Right lobe of liver (tissue), 4 donors: Measurements from ENCODE around the gene EYA3.

ENCODE experiments used
- POLR2A ChIP-seq: fragments of 450-650 bp; IDR thresholded peaks from one replicate; pipeline ENCODE4 v1.6.1; 2017; ENCODE audit warnings: antibody characterized with exemption, mild to moderate bottlenecking
- TF ChIP-seq, protein P1 (sequence below), 4 donors: fragments of 200-600 bp in 3 of 4; fragments of 450-650 bp in 1 of 4; IDR thresholded peaks; one replicate each; pipeline versions ENCODE4 v1.5.1 to v1.8.0; 2016 to 2022; ENCODE audit warnings: antibody characterized with exemption in 4 of 4, mild to moderate bottlenecking in 2 of 4
- donor health status: DM: no; HTN: no; CAD: no.
- donor health status: DM: no; HTN: no; CAD: no.
- donor health status: DM: no; HTN: yes; CAD: no.

DNA sequence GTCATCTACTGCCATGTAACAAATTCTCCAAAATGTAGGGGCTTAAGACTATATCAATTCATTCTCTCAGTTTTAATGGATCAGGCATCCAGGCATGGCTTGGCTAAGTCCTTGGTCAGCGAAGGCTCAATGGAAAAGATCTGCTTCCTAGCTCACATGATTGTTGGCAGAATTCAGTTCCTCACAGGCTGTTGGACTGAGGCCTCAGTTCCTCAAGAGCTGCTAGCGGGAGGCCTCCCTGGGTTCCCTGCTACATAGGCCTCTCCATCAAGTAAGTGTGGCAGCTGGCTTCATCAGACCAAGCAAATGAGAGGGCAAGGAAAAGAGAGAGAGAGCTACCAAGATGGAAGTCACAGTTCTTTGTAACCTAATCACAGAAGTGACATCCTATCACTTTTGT lies 19.6 kb upstream of the EYA3 start:
- TF ChIP-seq, protein P1, sequence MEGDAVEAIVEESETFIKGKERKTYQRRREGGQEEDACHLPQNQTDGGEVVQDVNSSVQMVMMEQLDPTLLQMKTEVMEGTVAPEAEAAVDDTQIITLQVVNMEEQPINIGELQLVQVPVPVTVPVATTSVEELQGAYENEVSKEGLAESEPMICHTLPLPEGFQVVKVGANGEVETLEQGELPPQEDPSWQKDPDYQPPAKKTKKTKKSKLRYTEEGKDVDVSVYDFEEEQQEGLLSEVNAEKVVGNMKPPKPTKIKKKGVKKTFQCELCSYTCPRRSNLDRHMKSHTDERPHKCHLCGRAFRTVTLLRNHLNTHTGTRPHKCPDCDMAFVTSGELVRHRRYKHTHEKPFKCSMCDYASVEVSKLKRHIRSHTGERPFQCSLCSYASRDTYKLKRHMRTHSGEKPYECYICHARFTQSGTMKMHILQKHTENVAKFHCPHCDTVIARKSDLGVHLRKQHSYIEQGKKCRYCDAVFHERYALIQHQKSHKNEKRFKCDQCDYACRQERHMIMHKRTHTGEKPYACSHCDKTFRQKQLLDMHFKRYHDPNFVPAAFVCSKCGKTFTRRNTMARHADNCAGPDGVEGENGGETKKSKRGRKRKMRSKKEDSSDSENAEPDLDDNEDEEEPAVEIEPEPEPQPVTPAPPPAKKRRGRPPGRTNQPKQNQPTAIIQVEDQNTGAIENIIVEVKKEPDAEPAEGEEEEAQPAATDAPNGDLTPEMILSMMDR (IDR thresholded peaks at IDR 0.05) = no peak
- no peak for TF ChIP-seq POLR2A
